GM20000 (cell line): Measurements from ENCODE around the gene DPH1.

ENCODE experiments used
- DNase-seq: peaks from one replicate; pipeline ENCODE4 v3.0.0; 2012; ENCODE audit warnings: low spot score
- CTCF ChIP-seq: IDR thresholded peaks from 2 replicates; pipeline ENCODE4 v1.5.1; 2012; ENCODE audit warnings: mild to moderate bottlenecking, control low read depth; ENCODE audit errors: extremely low read depth, missing control alignments

Gene DPH1

GRCh38 chr17:2061441-2061958 lies 31.5 kb downstream of the DPH1 start:
- no peak for TF ChIP-seq CTCF
- no peak for DNase-seq

GRCh38 chr17:2062571-2063183 lies 32.7 kb downstream of the DPH1 start:
- no peak for TF ChIP-seq CTCF
- DNase-seq: no peak

- no peak for DNase-seq
- no peak for TF ChIP-seq CTCF
These were observed 33.6 kb downstream of the DPH1 start for GRCh38 chr17:2063261-2064146.

GRCh38 chr17:2064147-2064489 lies 34.2 kb downstream of the DPH1 start:
- no peak for DNase-seq
- no peak for TF ChIP-seq CTCF

- no peak for TF ChIP-seq CTCF
- no peak for DNase-seq
These were observed 34.6 kb downstream of the DPH1 start for GRCh38 chr17:2064520-2064971.

GRCh38 chr17:2064980-2065785 lies 35.2 kb downstream of the DPH1 start:
- DNase-seq: peak; percentile 75
- peak; percentile 61 for TF ChIP-seq CTCF
